OCI-LY1 (cell line): Measurements from ENCODE around the gene RANBP17.

Experiments used
- H2AFZ ChIP-seq: fragments of 200-600 bp; sonication (generic), shearing (Covaris generic); 2 replicates; pipeline ENCODE4 v1.6.0; 2014; ENCODE audit warnings: antibody characterized with exemption, mild to moderate bottlenecking, low read length
- H3F3A ChIP-seq: fragments of 200-600 bp; sonication (generic), shearing (Covaris generic); 2 replicates; pipeline ENCODE4 v1.6.0; 2014; ENCODE audit warnings: mild to moderate bottlenecking, antibody characterized with exemption, low read length, moderate library complexity; ENCODE audit not compliant: insufficient read depth
- H3K27ac ChIP-seq: fragments of 200-600 bp; sonication (generic); 2 replicates; pipeline ENCODE4 v1.5.1; 2014; ENCODE audit warnings: low read length, mixed run types, mild to moderate bottlenecking, low read depth; ENCODE audit not compliant: poor library complexity, severe bottlenecking
- H3K27me3 ChIP-seq: fragments of 200-600 bp; sonication (generic); 2 replicates; pipeline ENCODE4 v1.6.0; 2014; ENCODE audit warnings: antibody characterized with exemption, mild to moderate bottlenecking, low read length, moderate library complexity; ENCODE audit not compliant: insufficient read depth
- H3K36me3 ChIP-seq: fragments of 200-600 bp; sonication (generic); 2 replicates; pipeline ENCODE4 v1.6.1; 2014; ENCODE audit warnings: mild to moderate bottlenecking, antibody characterized with exemption, low read length, moderate library complexity, mixed read lengths; ENCODE audit not compliant: insufficient read depth
- H3K4me1 ChIP-seq: fragments of 200-600 bp; sonication (generic); 2 replicates; pipeline ENCODE4 v1.5.1; 2014; ENCODE audit warnings: mild to moderate bottlenecking, low read length, moderate library complexity; ENCODE audit not compliant: insufficient read depth, severe bottlenecking
- H3K4me2 ChIP-seq: fragments of 200-600 bp; sonication (generic), shearing (Covaris generic); 2 replicates; pipeline ENCODE4 v1.6.1; 2014; ENCODE audit warnings: low read length
- H3K4me3 ChIP-seq: fragments of 200-600 bp; sonication (generic); 2 replicates; pipeline ENCODE4 v1.5.1; 2014; ENCODE audit warnings: low read length, low read depth, mild to moderate bottlenecking, mixed read lengths; ENCODE audit not compliant: poor library complexity, severe bottlenecking
- H3K79me2 ChIP-seq: fragments of 200-600 bp; shearing (Covaris generic); 2 replicates; pipeline ENCODE4 v1.6.1; 2016; ENCODE audit warnings: mixed run types, low read length, mixed read lengths; ENCODE audit not compliant: insufficient read depth
- H3K9ac ChIP-seq: fragments of 200-600 bp; sonication (generic), shearing (Covaris generic); 2 replicates; pipeline ENCODE4 v1.6.1; 2014; ENCODE audit warnings: mild to moderate bottlenecking, low read length, mixed read lengths
- H3K9me2 ChIP-seq: fragments of 200-600 bp; sonication (generic), shearing (Covaris generic); 2 replicates; pipeline ENCODE4 v1.6.1; 2014; ENCODE audit warnings: low read depth, mild to moderate bottlenecking, low read length, mixed read lengths
- H3K9me3 ChIP-seq: fragments of 200-600 bp; shearing (Covaris generic); 2 replicates; pipeline ENCODE4 v1.6.1; 2014; ENCODE audit warnings: low read length, mixed read lengths
- H4K20me1 ChIP-seq: fragments of 200-600 bp; sonication (generic), shearing (Covaris generic); 2 replicates; pipeline ENCODE4 v1.6.0; 2016; ENCODE audit warnings: mild to moderate bottlenecking, low read length; ENCODE audit not compliant: insufficient read depth
- CTCF ChIP-seq: fragments of 200-600 bp; sonication (generic), shearing (Covaris generic); IDR thresholded peaks from 2 replicates; pipeline ENCODE4 v1.5.1; 2017; ENCODE audit warnings: mild to moderate bottlenecking, antibody characterized with exemption, low read length, moderate library complexity, mixed read lengths
- EZH2 ChIP-seq: fragments of 200-600 bp; sonication (generic), shearing (Covaris generic); IDR thresholded peaks from 2 replicates; pipeline ENCODE4 v1.8.0; 2017; ENCODE audit warnings: borderline replicate concordance, mixed run types, mild to moderate bottlenecking, antibody characterized with exemption, low read length, moderate library complexity, mixed read lengths

Gene RANBP17

DNA sequence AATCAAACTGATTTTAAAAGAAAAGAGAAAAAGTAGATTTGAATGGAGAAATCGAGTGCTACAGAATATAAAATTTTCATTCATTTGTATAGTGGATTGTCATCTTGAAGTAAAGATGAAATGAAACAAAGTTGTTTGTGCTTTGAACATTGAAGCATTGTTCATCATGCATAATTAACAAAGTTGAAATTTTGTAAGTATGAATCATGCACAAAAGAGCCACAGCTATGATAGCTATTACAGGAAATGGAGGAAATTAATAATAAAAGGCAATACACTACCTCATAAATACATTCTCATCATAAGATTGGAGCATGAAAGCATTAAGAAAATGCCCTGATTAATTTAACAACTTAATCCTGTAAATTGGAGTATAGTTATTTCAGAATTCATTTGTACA lies 293.8 kb downstream of the RANBP17 start:
- H3K4me2 ChIP-seq: no peak overlapping the region
- H3K27ac ChIP-seq: no peak overlapping the region
- H3K4me1 ChIP-seq: no peaks in the 10 kb centered on the region
- H3K27me3 ChIP-seq: no peaks in the 10 kb centered on the region
- H3K9me2 ChIP-seq: no peaks in the 10 kb centered on the region
- H3K79me2 ChIP-seq: no peaks in the 10 kb centered on the region
- no peaks in the 10 kb centered on the region for H3K9me3 ChIP-seq
- no peak overlapping the region for H3K9ac ChIP-seq
- TF ChIP-seq CTCF (no peak), EZH2 (no peak)
- H3K4me3 ChIP-seq: no peak overlapping the region
- no peak overlapping the region for H2AFZ ChIP-seq
- H3K36me3 ChIP-seq: no peaks in the 10 kb centered on the region
- no peaks in the 10 kb centered on the region for H3F3A ChIP-seq
- no peaks in the 10 kb centered on the region for H4K20me1 ChIP-seq

DNA sequence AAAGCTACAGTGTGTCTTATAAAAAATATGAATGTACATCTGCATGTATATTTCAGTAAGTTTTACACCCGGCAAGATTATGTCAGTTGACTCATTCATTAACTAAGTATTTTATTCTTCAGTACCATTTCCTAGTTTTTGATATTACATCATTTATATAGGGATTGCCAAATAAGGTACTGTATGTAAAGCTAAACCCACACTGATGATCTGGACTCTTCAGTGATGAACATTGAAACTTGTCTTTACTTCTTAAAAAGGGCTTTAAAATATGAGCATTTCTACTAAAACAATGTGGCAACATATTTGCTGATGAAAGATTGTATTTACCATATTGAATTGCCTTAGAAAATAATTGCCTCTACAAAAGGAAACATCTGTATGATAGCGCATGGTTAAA lies 295.5 kb downstream of the RANBP17 start:
- no peak overlapping the region for H3K27ac ChIP-seq
- no peaks in the 10 kb centered on the region for H4K20me1 ChIP-seq
- H3K4me3 ChIP-seq: no peak overlapping the region
- H3K79me2 ChIP-seq: no peaks in the 10 kb centered on the region
- no peak overlapping the region for H3K9ac ChIP-seq
- H3F3A ChIP-seq: no peaks in the 10 kb centered on the region
- TF ChIP-seq CTCF: no peak
- TF ChIP-seq EZH2: no peak
- H3K9me3 ChIP-seq: no peaks in the 10 kb centered on the region
- H3K4me2 ChIP-seq: no peak overlapping the region
- no peaks in the 10 kb centered on the region for H3K9me2 ChIP-seq
- H3K36me3 ChIP-seq: no peaks in the 10 kb centered on the region
- no peak overlapping the region for H2AFZ ChIP-seq
- H3K27me3 ChIP-seq: no peaks in the 10 kb centered on the region
- no peaks in the 10 kb centered on the region for H3K4me1 ChIP-seq

GRCh38 chr5:171157775-171158174 lies 296.0 kb downstream of the RANBP17 start:
- Histone ChIP-seq H2AFZ (no peak overlapping the region), H3K27ac (no peak overlapping the region), H3K9me3 (no peaks in the 10 kb centered on the region), H4K20me1 (no peaks in the 10 kb centered on the region), H3K4me3 (no peak overlapping the region), H3K9ac (no peak overlapping the region), H3K27me3 (no peaks in the 10 kb centered on the region), H3K79me2 (no peaks in the 10 kb centered on the region), H3K4me1 (no peaks in the 10 kb centered on the region), H3K36me3 (no peaks in the 10 kb centered on the region), H3K4me2 (no peak overlapping the region), H3K9me2 (no peaks in the 10 kb centered on the region), H3F3A (no peaks in the 10 kb centered on the region)
- TF ChIP-seq CTCF (no peak), EZH2 (no peak)
